Spleen (tissue), 11 donors: ENCODE data around the gene ADAMTS17. TPM values are rescaled to one million over a fixed set of nuclear protein-coding genes. Genes with fewer than 3 reads are reported as not detected.

Experiments
- DNase-seq: peaks from one replicate; pipeline ENCODE4 v3.0.0-alpha.2; 2020
- H3K27ac ChIP-seq, 8 donors: fragments of 200-600 bp; sonication (generic) in 7 of 8; 1 replicate in 4 of 8; 2 replicates in 4 of 8; pipeline versions ENCODE4 v1.5.0 to v1.8.0; 2016 to 2021; ENCODE audit warnings: inconsistent platforms in 4 of 8, mild to moderate bottlenecking in 4 of 8, moderate library complexity in 1 of 8
- H3K27me3 ChIP-seq, 7 donors: fragments of 200-600 bp; sonication (generic) in 6 of 7; replicated peaks in 1 of 7; 1 replicate in 4 of 7; 2 replicates in 3 of 7; pipeline versions ENCODE4 v1.5.0 to v1.8.0; 2016 to 2021; ENCODE audit warnings: inconsistent platforms in 3 of 7, mild to moderate bottlenecking in 1 of 7
- H3K36me3 ChIP-seq, 6 donors: fragments of 200-600 bp; sonication (generic) in 5 of 6; 1 replicate in 4 of 6; 2 replicates in 2 of 6; pipeline versions ENCODE4 v1.5.0 to v1.8.0; 2016 to 2021; ENCODE audit warnings: inconsistent platforms in 2 of 6
- H3K4me1 ChIP-seq, 6 donors: fragments of 200-600 bp; sonication (generic) in 5 of 6; 1 replicate in 3 of 6; 2 replicates in 3 of 6; pipeline versions ENCODE4 v1.5.0 to v1.8.0; 2016 to 2021; ENCODE audit warnings: inconsistent platforms in 3 of 6
- H3K4me3 ChIP-seq, 8 donors: fragments of 200-600 bp; sonication (generic) in 7 of 8; 1 replicate in 4 of 8; 2 replicates in 4 of 8; pipeline versions ENCODE4 v1.5.0 to v1.8.0; 2016 to 2021; ENCODE audit warnings: inconsistent platforms in 4 of 8, mild to moderate bottlenecking in 4 of 8, moderate library complexity in 2 of 8
- H3K9me3 ChIP-seq, 8 donors: fragments of 200-600 bp; sonication (generic) in 7 of 8; 1 replicate in 4 of 8; 2 replicates in 4 of 8; pipeline versions ENCODE4 v1.5.0 to v1.8.0; 2016 to 2021; ENCODE audit warnings: inconsistent platforms in 4 of 8
- POLR2A ChIP-seq, 3 donors: fragments of 450-650 bp; IDR thresholded peaks; one replicate each; pipeline ENCODE4 v1.5.1; 2017; ENCODE audit warnings: antibody characterized with exemption in 3 of 3, mild to moderate bottlenecking in 1 of 3
- POLR2AphosphoS5 ChIP-seq, 3 donors: sonication (generic); formaldehyde crosslinking; IDR thresholded peaks; one replicate each; pipeline ENCODE4 v1.5.1; 2017; ENCODE audit warnings: antibody characterized with exemption in 3 of 3
- WGBS, 5 donors: extraction: QIAGEN DNeasy Blood & Tissue Kit in 3 of 5; methylation state at CpG; one replicate each; pipeline versions ENCODE4 v1.1.5 to v1.1.7; 2013 to 2018; 5-methylcytosine and 5-hydroxymethylcytosine counted together
- intact Hi-C: fragments of 100-400 bp; cut with DNase I; formaldehyde crosslinking; loops from one replicate; pipeline ENCODE4 v1.15.0; 2023; ENCODE audit warnings: low total_unique reads
- polyA plus RNA-seq, 3 donors: library from polyadenylated mRNA; stranded (reverse); fragments of 200-250 nt; gene quantifications; one replicate each; pipeline ENCODE4 v1.2.1, GENCODE V29; 2013
- total RNA-seq, 7 donors: library from RNA; depleted of rRNA in 3 of 7; stranded (reverse); fragments of >200 nt in 3 of 7; fragmentation: NEBNext Ultra II Directional in 4 of 7; extraction: Animal tissue kit (Norgen Biotek cat#: 25700) in 4 of 7; gene quantifications; one replicate each; pipeline versions ENCODE4 v1.1.0 to v1.2.1, GENCODE V29; 2016 to 2021
- TF ChIP-seq, protein P1 (sequence below), 11 experiments: fragments of 200-600 bp in 7 of 11; fragments of 450-650 bp in 4 of 11; sonication (generic) in 4 of 11; IDR thresholded peaks in 8 of 11; conservative IDR thresholded peaks in 3 of 11; 1 replicate in 7 of 11; 2 replicates in 4 of 11; pipeline versions ENCODE4 v1.4.0 to v1.8.0; 2016 to 2021; ENCODE audit warnings: antibody characterized with exemption in 11 of 11, inconsistent platforms in 4 of 11, mild to moderate bottlenecking in 1 of 11
- donor health status: healthy with polysubstance abuse.
- donor health status: DM: no; HTN: no; CAD: no; lungs with moderate emphysema.
- donor health status: DM: no; HTN: no; CAD: no.
- donor health status: Bipolar disorder and iron deficiency.
- donor health status: healthy.
- donor health status: DM: no; HTN: no; CAD: no.
- donor health status: DM: yes; HTN: yes; CAD: no.

The ADAMTS17 gene
- total and polyA plus RNA-seq, 10 donors: 0.21 to 13.2 (median 5.8) TPM

GRCh38 chr15:100026041-100026440, 315.7 kb downstream of the ADAMTS17 start:
- Histone ChIP-seq H3K9me3 (peaks cover 0 to 35% (median 20%) of the 10 kb centered on the region in 8 donors), H3K4me1 (no peaks in the 10 kb centered on the region), H3K27ac (no peak overlapping the region), H3K36me3 (no peaks in the 10 kb centered on the region), H3K27me3 (peaks cover 0 to 5% (median 0%) of the 10 kb centered on the region in 7 donors), H3K4me3 (no peak overlapping the region)
- WGBS, 5 donors: 78 to 94% (median 87%) methylated on average over 2 of the region's 2 CpGs
- intact Hi-C loops: no loop called here
- no peak for DNase-seq
- TF ChIP-seq POLR2A (IDR thresholded peaks at IDR 0.05): no peak
- TF ChIP-seq POLR2AphosphoS5 (IDR thresholded peaks at IDR 0.05): no peak
- TF ChIP-seq, protein P1, sequence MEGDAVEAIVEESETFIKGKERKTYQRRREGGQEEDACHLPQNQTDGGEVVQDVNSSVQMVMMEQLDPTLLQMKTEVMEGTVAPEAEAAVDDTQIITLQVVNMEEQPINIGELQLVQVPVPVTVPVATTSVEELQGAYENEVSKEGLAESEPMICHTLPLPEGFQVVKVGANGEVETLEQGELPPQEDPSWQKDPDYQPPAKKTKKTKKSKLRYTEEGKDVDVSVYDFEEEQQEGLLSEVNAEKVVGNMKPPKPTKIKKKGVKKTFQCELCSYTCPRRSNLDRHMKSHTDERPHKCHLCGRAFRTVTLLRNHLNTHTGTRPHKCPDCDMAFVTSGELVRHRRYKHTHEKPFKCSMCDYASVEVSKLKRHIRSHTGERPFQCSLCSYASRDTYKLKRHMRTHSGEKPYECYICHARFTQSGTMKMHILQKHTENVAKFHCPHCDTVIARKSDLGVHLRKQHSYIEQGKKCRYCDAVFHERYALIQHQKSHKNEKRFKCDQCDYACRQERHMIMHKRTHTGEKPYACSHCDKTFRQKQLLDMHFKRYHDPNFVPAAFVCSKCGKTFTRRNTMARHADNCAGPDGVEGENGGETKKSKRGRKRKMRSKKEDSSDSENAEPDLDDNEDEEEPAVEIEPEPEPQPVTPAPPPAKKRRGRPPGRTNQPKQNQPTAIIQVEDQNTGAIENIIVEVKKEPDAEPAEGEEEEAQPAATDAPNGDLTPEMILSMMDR (IDR thresholded peaks at IDR 0.05 in 8 of 11, conservative IDR thresholded peaks at IDR 0.05 in 3 of 11): no peak

- H3K4me3 ChIP-seq: no peak overlapping the region
- H3K36me3 ChIP-seq: no peaks in the 10 kb centered on the region
- 70 to 83% (median 78%) methylated on average over 4 of the region's 4 CpGs for WGBS, 5 donors
- H3K27ac ChIP-seq: no peak overlapping the region
- H3K9me3 ChIP-seq: peaks cover 0 to 16% (median 9%) of the 10 kb centered on the region in 8 donors
- no peaks in the 10 kb centered on the region for H3K4me1 ChIP-seq
- no peak for TF ChIP-seq POLR2A (IDR thresholded peaks at IDR 0.05)
- TF ChIP-seq, protein P1 (IDR thresholded peaks at IDR 0.05 in 8 of 11, conservative IDR thresholded peaks at IDR 0.05 in 3 of 11): no peak
- TF ChIP-seq POLR2AphosphoS5 (IDR thresholded peaks at IDR 0.05): no peak
- intact Hi-C loops: no loop called here
- no peaks in the 10 kb centered on the region for H3K27me3 ChIP-seq
- DNase-seq: no peak
Measured at GRCh38 chr15:100022806-100023205, 319.0 kb downstream of the ADAMTS17 start.

- H3K9me3 ChIP-seq: peaks cover 0 to 16% (median 5%) of the 10 kb centered on the region in 8 donors
- no peaks in the 10 kb centered on the region for H3K27me3 ChIP-seq
- no peaks in the 10 kb centered on the region for H3K4me1 ChIP-seq
- no peak overlapping the region for H3K27ac ChIP-seq
- no peak overlapping the region for H3K4me3 ChIP-seq
- no peaks in the 10 kb centered on the region for H3K36me3 ChIP-seq
- intact Hi-C loops: no loop called here
- WGBS, 5 donors: 73 to 80% (median 78%) methylated on average over 5 of the region's 5 CpGs
- DNase-seq: no peak
- TF ChIP-seq POLR2AphosphoS5 (IDR thresholded peaks at IDR 0.05) (no peak), POLR2A (IDR thresholded peaks at IDR 0.05) (no peak)
- TF ChIP-seq, protein P1 (IDR thresholded peaks at IDR 0.05 in 8 of 11, conservative IDR thresholded peaks at IDR 0.05 in 3 of 11): no peak
Measured at GRCh38 chr15:100022391-100022790, 319.4 kb downstream of the ADAMTS17 start.

- Histone ChIP-seq H3K36me3 (no peaks in the 10 kb centered on the region), H3K27ac (no peak overlapping the region), H3K4me1 (no peaks in the 10 kb centered on the region), H3K27me3 (no peaks in the 10 kb centered on the region), H3K9me3 (peaks cover 0 to 16% (median under 1%) of the 10 kb centered on the region in 8 donors), H3K4me3 (no peak overlapping the region)
- 78 to 87% (median 79%) methylated on average over 6 of the region's 6 CpGs for WGBS, 5 donors
- no peak for TF ChIP-seq POLR2A (IDR thresholded peaks at IDR 0.05)
- TF ChIP-seq POLR2AphosphoS5 (IDR thresholded peaks at IDR 0.05): no peak
- TF ChIP-seq, protein P1 (IDR thresholded peaks at IDR 0.05 in 8 of 11, conservative IDR thresholded peaks at IDR 0.05 in 3 of 11): no peak
- DNase-seq: no peak
- intact Hi-C loops: no loop called here
Measured at GRCh38 chr15:100021653-100022052, 320.1 kb downstream of the ADAMTS17 start.
